ENCODE results near the gene EDIL3.
"Not testable (repeated sequence)": the region's sequence is repeated elsewhere in the genome, so short reads cannot be mapped to it uniquely, and the experiment has no call there.

The EDIL3 gene

GRCh38 chr5:84085387-84086041 is 299.2 kb downstream of the EDIL3 start:
- in situ Hi-C loops (cut with MboI; ENCODE audit: low sequenced_read_pairs) = no loop called here

DNA sequence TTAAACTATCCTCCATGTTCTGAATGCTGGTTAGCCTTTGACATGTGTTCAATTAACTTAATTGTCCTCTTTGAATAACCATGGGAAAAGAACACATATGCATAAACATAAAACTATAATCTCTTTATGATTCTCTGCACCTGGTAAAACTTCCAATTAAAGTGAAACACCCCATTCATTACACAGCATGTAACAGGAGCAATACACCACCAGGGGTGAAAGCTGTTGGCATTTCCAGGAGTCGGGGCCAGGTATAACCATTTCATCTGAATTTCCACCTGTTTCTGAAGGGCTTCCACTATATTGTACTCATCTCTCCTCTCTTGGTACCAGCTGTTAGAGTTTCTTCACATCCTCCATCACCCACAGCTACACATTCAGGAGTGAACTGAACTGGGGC is 303.8 kb downstream of the EDIL3 start:
- in situ Hi-C loops (cut with MboI; ENCODE audit: low sequenced_read_pairs) = no loop called here

- in situ Hi-C loops (cut with MboI; ENCODE audit: low sequenced_read_pairs) = no loop called here
Observed at GRCh38 chr5:84072339-84072738, 312.3 kb downstream of the EDIL3 start.

GRCh38 chr5:84069608-84070179 is 315.0 kb downstream of the EDIL3 start:
- in situ Hi-C loops (cut with MboI; ENCODE audit: low sequenced_read_pairs) = no loop called here

DNA sequence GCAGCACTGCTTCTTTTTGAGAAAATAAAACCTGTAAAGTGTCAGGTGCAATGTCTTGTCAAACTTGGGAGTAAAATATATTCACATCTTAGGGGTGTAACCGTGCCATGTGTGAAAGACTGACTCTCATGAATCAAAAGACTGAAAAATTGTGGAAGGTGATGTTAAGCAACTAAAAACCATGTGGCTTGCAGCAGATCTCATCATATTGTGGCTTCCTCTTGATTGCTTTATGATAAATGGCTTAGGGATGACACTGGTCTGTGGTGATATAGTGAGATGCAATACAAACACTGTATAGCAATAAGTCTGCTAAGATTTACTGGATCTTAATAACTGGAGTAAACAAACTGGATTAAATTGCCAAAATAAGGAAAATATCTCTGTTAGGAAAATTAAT is 321.6 kb downstream of the EDIL3 start:
- in situ Hi-C loops (cut with MboI; ENCODE audit: low sequenced_read_pairs) = no loop called here

- in situ Hi-C loops (cut with MboI; ENCODE audit: low sequenced_read_pairs) = no loop called here
Observed at GRCh38 chr5:84059672-84060071, 325.0 kb downstream of the EDIL3 start.

DNA sequence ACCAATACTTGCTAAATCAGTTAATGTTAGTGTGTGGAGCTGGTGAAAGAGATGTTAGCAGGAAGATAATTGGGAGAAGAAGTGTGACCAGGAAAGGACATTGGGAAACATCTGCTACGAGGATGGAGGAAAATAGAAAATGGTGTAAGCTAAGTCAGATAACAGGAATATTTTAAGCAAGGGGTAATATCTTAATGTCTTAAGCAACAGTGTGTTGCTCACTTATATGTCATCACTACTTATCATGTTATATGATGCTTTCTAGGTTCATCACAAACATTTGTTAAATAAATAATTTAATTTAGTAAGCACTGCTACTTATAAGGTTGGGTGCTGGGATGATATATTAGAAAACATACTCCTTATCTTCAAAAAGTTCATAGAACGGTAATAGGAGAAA is 326.1 kb downstream of the EDIL3 start:
- in situ Hi-C loops (cut with MboI; ENCODE audit: low sequenced_read_pairs) = no loop called here

- in situ Hi-C loops (cut with MboI; ENCODE audit: low sequenced_read_pairs) = no loop called here
Observed at GRCh38 chr5:84057211-84057610, 327.5 kb downstream of the EDIL3 start.

DNA sequence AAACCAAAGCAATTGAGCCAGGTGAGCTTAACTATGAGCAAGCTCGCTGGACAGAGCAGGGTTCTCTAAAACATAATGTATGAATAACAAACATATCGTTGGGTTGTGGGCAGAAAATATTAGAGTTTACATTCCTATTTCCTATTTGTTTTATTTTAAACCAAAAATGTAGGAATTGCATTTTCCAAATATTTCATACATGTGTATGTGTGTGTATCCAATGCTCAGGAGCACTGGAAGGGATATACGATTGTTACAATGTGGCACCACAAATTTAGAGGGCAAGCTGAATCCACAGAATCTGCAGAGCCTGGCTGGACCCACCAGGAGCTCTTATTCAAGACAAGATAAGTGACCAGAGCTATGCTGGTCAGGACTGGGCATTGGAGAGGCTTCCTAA is 338.7 kb downstream of the EDIL3 start:
- in situ Hi-C loops (cut with MboI; ENCODE audit: low sequenced_read_pairs) = no loop called here

DNA sequence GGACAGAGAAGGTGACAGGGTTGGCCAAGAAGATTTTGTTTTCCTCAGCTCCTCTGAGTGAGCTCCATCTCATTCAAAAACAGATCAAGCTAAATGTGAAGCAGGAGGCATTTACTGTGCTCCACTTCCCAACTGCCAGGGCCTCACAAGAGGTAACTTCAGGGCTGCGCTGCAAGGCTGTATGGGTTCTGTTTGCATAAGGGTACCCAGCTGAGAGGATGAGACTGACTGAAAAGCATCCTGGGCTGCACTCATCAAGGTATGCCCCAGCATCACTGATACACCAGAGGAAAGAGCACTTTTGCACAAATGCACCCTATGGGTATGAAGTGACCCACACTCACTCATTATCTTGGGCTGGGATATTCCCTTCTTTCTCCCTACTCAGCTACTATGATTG is 347.8 kb downstream of the EDIL3 start:
- in situ Hi-C loops (cut with MboI; ENCODE audit: low sequenced_read_pairs) = no loop called here

DNA sequence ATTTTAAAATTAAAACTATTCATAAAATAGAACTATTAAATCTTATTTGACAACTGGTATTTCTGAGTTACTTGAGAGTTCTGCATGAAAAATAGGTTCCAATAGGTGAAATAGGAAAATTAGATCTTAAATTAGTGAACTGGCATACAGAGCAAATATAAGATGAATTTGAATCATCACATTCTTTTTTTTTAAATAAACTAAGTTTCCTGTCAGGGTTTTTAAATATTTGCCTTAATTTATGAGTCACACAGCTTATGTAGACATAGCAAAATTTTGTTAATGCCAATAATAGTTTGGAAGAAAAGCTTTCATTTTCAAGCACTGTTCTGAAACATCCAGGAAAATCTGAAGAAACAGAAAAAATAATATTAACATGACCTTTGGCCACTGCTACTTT is 352.4 kb downstream of the EDIL3 start:
- in situ Hi-C loops (cut with MboI; ENCODE audit: low sequenced_read_pairs) = no loop called here

DNA sequence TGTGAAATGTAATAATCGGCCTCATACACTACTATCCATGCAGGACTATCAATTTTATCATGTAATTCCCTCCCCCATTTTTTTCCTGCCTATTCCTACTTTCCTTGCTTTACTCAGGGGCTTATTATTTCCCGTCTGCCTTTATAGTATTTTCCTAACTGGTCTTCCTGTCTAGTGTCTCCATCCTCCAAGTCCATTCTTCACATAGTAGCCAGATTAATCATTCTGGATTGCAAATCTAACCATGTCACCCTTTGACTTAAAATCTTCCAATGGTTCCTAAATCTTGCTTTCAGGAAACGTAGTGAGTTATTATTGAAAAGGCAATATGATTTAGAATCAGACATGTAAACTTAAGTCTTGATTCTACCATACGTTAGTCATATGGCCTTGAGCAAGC is 356.6 kb downstream of the EDIL3 start:
- in situ Hi-C loops (cut with MboI; ENCODE audit: low sequenced_read_pairs) = no loop called here

- in situ Hi-C loops (cut with MboI; ENCODE audit: low sequenced_read_pairs) = not testable (repeated sequence)
Observed at GRCh38 chr5:84018521-84018920, 366.2 kb downstream of the EDIL3 start.

DNA sequence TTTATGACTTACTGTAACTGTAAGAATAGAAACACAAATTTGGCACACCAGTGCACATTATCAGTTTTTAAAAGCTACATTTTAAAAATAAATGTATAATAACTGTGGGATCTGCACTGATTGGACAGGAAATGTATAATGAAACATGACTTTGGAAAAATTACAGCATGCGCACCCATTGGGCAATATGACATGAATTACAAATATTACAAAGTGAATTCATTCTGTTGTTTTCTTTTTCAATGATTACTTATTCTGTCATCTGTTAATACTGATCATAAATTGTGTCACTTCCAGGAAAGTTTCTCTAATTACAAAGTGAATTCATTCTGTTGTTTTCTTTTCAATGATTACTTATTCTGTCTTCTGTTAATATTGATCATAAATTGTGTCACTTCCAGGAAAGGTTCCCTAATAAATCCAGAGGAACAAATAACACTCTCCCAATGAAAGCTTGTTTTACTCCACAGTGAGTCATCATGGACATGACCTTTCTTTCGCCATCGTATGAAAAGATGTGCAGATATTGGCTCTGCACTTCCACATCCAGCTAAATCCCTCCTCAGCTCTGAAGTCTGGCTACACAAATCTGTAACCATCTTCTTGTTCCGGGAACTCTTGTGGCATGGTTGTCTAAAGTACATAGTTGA is 367.0 kb downstream of the EDIL3 start:
- in situ Hi-C loops (cut with MboI; ENCODE audit: low sequenced_read_pairs) = no loop called here

DNA sequence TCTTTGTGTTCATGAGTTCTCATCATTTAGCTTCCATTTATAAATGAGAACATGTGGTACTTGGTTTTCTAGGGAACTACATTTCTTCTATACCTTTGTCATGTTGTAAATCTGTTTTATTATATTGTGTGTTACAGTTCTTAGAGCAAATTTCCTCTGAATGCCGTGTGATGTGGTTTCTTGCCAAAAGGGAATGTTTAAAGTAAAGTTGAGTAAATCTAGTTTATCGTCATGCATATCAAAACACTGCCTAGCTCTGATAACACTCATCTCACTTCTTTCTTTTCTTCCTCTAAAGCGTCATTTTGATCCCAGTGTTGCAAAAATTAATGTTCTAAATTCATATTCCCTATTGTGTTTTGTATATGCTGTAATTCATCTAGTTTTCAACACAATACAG is 368.6 kb downstream of the EDIL3 start:
- in situ Hi-C loops (cut with MboI; ENCODE audit: low sequenced_read_pairs) = no loop called here

GRCh38 chr5:84014966-84015365 is 369.7 kb downstream of the EDIL3 start:
- in situ Hi-C loops (cut with MboI; ENCODE audit: low sequenced_read_pairs) = no loop called here

DNA sequence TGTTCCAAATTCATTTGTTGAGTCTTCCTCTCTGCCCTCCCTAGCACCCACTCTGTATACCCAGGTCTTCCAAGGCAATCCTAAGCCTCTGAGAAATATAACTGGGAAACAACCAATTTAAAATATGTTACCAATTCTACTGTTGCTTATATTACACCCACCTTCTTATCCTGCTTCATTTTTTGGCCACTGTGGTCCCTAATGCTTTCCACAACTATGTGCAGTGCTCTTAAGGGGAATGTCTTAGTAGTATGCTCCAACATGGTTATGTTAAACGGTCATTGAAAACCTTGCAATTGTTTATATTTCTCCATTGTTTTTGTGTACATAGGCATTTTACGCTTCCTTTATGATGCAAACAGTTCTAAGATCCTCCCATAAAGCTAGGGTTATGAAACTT is 390.9 kb downstream of the EDIL3 start:
- in situ Hi-C loops (cut with MboI; ENCODE audit: low sequenced_read_pairs) = no loop called here

DNA sequence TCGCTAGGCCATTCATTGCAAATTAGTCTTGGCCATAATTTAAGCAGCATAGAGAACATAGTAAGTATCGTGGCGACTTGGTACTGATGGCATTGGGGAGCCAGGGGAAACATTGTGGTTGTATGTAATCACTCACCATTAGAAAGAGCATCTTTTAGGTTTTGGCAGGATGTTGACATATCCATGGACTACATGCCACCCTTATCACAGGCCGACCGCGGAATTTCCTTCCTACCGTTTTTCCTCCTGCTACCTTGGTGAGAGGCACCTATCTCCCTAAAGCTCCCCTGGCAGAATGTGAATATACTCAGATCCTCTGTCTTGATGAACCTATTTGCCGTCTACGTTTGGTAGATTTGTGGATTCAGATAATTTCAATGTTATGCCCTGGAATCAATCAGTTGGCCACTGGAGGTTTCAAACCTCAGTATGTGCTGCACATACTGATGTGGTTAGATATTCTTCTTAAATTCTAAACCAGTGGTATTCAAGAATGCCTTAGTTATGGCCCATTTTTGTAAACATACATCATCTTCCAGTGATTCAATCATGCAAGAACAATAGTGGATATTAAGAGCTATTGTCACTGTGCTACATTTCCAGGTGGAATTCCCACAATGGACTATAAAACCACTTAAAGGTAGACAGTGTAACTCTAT is 393.0 kb downstream of the EDIL3 start:
- in situ Hi-C loops (cut with MboI; ENCODE audit: low sequenced_read_pairs) = no loop called here

DNA sequence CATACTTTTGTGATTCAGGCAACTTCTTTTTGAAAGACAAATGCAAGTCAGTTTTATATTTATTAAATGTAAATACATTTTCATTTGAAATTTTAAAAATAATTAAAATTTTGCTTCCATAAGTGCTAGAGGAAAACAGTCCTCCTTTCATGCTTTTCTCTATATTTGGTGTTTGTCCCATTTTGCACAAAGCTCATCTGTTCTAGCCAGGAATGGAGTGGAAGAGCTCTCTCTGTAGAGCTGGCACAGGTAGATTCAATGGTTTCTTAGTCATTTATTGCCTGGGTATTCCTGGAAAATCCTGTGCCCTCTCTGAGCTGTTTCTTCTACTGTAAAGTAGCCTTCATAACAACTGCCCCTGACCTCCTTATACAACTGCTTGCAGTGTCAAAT is 396.4 kb downstream of the EDIL3 start:
- in situ Hi-C loops (cut with MboI; ENCODE audit: low sequenced_read_pairs) = no loop called here

GRCh38 chr5:83987513-83988292 is 397.0 kb downstream of the EDIL3 start:
- in situ Hi-C loops (cut with MboI; ENCODE audit: low sequenced_read_pairs) = no loop called here

DNA sequence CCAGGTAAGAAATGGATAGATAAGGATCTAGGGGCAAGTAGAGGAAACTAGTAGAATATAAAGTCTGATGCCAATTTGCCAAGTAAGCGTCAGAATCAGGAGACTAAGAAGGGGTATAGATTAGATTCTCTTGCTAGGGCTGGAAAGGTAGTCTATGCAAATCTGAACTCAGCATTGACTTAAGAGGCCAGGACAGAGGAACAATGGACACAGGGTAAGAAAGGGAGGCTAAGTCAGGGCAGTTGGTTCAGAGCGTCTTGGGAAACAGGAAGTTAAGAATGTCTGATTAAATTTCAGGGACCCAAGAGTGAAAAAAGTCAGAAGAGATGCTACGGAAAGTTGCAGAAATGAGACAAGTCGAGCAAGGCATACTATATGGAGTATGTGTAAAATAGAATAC is 400.8 kb downstream of the EDIL3 start:
- in situ Hi-C loops (cut with MboI; ENCODE audit: low sequenced_read_pairs) = no loop called here

All from HL-60/S4 treated with phorbol 12-myristate 13-acetate at 8.2 ng/mL for 4 days and 3 days (cell line).